HG02884 (cell line): Measurements from ENCODE around the gene TOMM40L.
"Not testable (repeated sequence)": the region's sequence is repeated elsewhere in the genome, so short reads cannot be mapped to it uniquely, and the experiment has no call there.

Source experiments
- ATAC-seq: cut with Tn5 transposase; IDR thresholded peaks from one replicate; pipeline ENCODE4 v1.9.1; 2021; ENCODE audit warnings: mild to moderate bottlenecking, moderate library complexity; ENCODE audit not compliant: unreplicated experiment

TOMM40L gene

DNA sequence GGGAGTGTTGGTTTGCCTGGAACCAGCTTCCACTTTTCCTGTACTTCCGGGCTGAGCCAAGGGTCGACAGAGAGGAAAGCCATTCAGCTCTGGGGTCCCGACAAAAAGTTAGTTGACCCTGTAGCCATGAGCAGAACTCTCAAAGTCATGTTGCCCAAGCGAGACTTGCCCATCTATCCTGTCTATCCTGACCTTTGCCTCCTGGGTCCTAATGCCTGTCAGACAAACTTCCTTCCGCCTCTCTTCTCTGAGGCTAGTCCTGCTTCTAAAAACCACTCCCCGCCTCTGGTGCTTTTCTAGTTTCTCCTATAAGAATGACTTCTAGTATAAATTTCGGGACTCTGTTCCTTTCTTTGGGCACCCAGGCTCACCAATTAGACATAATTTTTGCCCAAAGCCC, 25.0 kb downstream of the TOMM40L start:
- no peak for ATAC-seq

GRCh38 chr1:161251579-161251978, 25.7 kb downstream of the TOMM40L start:
- no peak for ATAC-seq

DNA sequence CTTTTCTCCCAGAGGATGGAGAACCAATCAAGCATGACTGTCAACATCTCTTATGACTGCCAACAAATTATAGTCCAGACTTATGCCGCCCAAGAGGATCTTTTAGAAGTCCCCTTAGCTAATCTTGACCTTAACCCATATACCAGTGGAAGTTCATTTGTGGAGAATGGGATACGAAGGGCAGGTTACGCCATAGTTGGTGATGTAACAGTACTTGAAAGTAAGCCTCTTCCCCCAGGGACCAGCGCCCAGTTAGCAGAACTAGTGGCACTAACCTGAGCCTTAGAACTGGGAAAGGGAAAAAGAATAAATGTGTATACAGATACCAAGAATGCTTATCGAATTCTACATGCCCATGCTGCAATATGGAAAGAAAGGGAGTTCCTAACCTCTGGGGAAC, 29.4 kb downstream of the TOMM40L start:
- not testable (repeated sequence) for ATAC-seq

DNA sequence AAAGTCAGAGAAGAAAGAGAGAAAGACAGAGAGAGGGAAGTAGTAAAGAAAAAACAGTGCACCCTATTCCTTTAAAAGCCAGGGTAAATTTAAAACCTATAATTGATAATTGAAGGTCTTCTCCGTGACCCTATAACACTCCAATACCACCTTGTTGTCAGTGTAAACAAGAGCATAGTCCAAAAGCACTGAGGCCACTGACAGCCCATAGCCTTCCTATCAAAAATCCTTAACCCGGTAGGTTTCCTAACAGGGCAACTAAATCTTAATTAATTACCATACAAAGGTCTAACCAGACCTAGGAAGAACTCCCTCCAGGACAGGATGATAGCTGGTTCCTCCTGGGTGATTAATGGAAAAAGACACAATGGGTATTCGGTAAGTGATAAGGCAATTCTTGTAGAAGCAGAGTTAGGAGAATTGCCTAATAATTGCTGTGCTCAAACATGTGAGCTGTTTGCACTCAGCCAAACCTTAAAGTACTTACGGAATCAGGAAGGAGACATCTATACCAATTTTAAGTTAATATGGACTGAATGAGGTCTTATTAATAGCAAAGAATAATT, 30.2 kb downstream of the TOMM40L start:
- ATAC-seq = not testable (repeated sequence)

GRCh38 chr1:161257109-161257508, 31.2 kb downstream of the TOMM40L start:
- not testable (repeated sequence) for ATAC-seq

DNA sequence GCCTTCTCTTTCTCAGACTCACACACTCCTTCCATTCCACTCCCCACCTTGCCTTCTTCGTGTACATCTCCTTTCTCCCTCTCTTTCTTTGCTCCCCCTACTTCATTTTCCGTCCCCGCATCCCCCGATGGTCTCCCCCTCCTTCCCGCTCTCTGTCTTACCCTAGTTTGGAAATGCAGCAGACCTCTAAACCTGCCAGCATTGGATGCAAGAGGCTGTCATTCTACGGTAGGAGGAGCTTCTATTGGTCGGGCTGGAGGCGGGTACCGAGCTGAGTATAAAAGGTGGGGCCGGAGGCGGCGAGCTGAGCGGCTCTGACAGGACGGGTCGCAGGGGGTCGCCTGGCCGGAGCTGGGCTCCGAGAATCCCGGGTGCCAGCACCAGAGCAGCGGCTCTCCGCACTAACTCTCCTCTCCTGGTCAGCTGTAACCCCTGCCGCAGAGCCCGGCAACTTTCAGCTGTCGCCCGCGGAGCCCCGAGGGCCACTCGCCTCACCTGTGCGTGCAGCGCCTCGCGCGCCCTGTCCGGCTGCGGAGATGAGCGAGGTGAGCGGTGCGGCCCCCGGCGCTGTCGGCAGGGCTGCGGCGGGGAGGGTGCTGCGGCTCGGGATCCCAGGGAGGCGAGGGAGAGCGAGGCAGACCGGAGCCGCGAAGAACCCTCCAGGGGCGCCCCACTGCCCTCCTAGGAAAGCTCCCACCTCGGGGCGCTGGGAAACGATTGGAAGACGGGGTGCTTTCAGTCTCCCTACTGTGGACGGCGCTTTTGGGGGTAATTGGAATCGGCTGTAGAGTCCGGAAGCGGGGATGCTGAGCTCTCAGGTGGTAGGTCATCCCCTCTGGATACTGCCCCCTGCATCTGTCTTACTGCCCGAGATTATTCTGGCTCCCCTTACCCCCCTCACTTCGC, 32.8 kb downstream of the TOMM40L start, which contains the start of gene PCP4L1:
PCP4L1 (plus strand) TSS at position 307 of the 906 bp plus-strand sequence; CDS start at position 537, 230 bp downstream.
- ATAC-seq = no peak

- no peak for ATAC-seq
Observed at GRCh38 chr1:161259345-161259702, 33.5 kb downstream of the TOMM40L start.

DNA sequence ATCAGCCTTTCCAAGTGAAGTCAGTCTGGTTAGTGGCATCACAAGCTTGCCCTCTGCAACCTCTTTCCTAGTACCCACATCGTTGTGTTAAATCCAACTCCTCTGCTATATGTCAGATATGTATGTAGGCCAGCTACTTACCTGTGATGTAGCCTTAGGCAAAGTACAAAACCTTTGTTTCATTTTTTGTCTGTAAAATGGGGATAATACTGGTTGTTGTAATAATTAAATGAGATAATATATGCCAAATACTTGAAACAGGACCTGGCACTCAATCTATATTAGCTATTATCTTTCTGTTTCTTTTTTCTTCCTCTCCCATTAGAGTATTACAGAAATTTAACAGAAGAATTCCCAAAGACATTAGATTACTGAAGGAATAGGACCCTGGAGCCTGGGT, 33.9 kb downstream of the TOMM40L start:
- no peak for ATAC-seq

GRCh38 chr1:161260376-161261260, 34.8 kb downstream of the TOMM40L start:
- no peak for ATAC-seq

- ATAC-seq = no peak
Observed at GRCh38 chr1:161261261-161262235, 35.7 kb downstream of the TOMM40L start.

DNA sequence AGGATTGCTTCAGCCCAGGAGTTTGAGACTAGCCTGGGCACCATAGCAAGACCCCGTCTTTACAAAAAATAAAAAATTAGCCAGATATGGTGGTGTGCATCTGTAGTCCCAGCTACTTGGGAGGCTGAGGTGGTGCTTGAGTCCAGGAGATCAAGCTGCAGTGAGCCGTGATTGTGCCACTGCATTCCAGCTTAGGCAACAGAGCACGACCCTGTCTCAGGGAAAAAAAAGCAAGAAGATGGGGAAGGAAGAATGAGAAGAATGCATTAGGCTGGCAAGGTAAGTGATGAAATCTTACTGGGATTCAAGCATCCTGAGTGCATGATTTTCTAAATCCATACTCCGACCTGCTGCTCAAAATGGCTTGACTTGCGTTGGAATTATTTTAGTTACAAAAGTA, 39.4 kb downstream of the TOMM40L start:
- ATAC-seq = no peak

DNA sequence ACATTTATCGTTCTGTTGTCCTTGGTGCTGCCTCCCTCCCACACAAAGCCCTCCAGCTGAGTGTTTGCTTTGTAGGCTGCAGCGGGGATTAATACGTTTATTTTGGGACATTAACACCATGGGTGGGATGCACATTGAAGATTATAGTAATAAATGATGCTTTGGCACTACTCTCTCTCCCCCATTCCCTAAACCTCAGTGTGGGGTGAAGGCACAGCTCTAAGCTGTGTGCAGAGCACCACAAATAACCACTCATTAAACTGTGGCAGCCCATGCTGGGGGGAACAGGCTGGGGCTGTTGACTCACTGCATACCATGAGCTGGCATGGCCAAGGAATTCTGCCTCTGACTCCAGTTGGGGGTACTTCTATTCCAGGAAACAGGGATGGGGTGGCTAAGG, 40.3 kb downstream of the TOMM40L start:
- ATAC-seq = no peak

DNA sequence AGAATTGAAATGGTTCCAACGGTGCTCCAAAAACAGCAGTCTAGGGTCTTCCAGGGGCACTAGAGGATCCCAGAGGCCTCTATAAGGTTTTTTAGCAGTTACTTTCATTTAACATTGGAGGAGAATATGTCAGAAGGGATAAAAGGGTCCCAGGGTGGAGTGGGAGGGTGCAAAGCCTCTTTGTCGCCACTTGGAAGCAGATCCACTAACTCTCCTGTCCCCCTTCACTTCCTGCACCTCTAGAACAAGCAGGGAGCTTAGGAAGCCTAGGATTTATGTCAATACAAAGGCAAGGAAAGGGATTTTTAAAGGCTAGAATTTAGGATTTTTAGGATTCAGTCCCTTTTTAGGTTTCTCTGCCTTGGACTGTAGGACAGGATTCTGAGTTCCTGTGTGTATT, 41.0 kb downstream of the TOMM40L start:
- ATAC-seq = no peak

- ATAC-seq = no peak
Observed at GRCh38 chr1:161267321-161267720, 41.5 kb downstream of the TOMM40L start.

DNA sequence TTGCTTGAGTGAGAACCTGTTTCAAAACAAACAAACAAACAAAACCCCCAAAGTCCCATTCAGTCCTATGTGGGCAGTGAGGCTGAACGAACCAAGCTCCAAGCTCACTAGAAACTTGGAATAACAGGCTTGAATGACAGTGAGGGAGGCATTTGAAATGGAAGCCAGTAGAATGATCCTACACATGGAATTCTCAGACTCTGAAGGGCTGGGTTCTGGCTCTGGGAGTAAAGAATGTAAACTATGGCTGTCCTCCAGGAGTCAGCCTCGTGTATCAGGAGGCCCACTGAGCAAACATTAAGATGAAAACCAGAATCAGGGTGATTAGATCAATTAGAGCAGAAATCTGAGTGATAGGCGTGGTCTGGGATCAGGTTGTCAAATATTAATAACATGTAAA, 47.5 kb downstream of the TOMM40L start:
- ATAC-seq = no peak

DNA sequence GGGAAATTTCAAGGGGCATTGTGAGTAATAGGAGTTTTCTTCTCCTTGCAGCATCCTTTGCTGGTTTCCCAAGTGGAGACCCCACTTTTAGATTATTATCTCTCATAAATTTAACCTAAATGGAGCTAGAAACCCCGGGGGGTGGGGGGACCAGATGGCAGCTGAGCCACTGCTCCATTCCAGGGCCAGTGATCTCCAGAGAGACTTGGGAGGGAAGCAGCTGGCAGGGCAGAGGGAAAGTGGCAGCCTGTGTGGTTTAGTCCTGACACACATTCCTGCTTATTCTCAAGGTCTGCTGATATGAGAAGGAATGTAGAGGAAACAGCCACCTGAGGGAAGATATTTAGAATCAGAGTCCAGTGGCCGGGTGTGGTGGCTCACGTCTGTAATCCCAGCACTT, 49.0 kb downstream of the TOMM40L start:
- ATAC-seq = no peak
